Measurements from ENCODE around the gene MRPL48. TPM values are rescaled to one million over a fixed set of nuclear protein-coding genes. Genes with fewer than 3 reads are reported as not detected.

The MRPL48 gene
- total RNA-seq (10 to 100 TPM; 23.8 to 35.2 (median 24.7) TPM), polyA plus RNA-seq (10 to 100 TPM; 26.4 to 31.9 (median 31.5) TPM)
- long read RNA-seq, donor 1, transcript MRPL48-201 (8 exons, 1,536 nt), result major isoform, 6 of 11 reads
- long read RNA-seq, donor 1, partial matches to known transcripts, result 1 of 11 reads
- long read RNA-seq, donor 1, other reads (novel, unspliced or antisense), result 4 of 11 reads
- long read RNA-seq, donor 2, transcript MRPL48-201 (8 exons, 1,536 nt), result major isoform, 13 of 18 reads
- long read RNA-seq, donor 2, partial matches to known transcripts, result 0 of 18 reads
- long read RNA-seq, donor 2, other reads (novel, unspliced or antisense), result 3 of 18 reads

DNA sequence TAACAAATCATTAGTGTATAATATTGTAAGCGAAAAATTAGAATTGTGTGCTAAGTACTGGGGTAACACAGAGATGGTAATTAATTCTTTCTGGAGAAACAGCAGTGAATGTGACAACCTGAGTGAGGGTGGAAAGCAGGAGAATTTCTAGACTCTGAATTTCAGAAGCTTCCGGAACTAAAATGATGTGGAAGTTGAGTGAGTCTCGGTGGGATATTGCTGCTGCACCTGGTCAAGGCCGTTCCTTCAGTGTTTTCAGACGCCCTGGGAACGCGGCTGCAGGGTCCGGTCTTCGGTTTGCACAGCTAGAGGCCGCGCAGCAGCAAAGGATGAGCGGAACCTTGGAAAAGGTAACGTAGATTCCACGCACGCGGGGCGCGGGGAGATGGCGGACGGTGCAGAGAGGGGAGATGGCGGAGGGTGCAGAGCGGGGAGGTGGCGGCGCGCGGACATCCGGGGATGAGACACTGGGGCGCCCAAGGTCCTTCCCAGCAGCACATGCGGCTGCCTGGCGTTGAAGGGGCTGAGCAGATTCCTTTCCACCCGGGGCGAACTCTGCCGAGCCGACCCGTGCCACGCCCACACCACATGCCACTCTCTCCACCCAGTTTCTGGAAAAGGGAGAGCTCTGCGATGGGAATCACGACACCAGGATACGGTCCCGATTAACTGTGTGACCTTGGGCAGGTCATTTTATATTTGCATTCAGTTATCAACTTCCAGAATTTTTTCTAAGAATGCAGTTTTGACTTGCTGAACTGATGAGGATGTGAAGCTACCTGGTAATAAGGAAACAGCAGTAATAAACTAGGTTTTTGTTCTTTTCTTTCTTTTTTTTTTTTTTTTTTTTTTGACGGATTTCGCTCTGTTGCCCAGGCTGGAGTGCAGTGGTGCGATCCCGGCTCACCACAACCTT, at the start of gene MRPL48:
TSS of gene MRPL48 (plus strand) at position 232 of the 916 bp plus-strand sequence. CDS start at position 330, 98 bp downstream.
- peak within 1 kb of the TSS; percentile 90 for H3K4me3 ChIP-seq
- H3K9me3 ChIP-seq, result no peaks in the 10 kb centered on the region
- ATAC-seq (peak; percentile 97 to 99 (median 98)), DNase-seq (peak; percentile 93 to 97)
- intact Hi-C loops (cut with DNase I), result no loop called here
- peak within 1 kb of the TSS; percentile 95 for H3K27ac ChIP-seq
- H3K36me3 ChIP-seq (ENCODE audit: insufficient read depth in 1 of 2, low read depth in 1 of 2), result peaks cover 0 to 8% of the 10 kb centered on the region in 2 donors
- 3 to 4% (median 3%) methylated on average over 40 to 44 of the region's 44 CpGs for WGBS, 3 donors
- no peak for TF ChIP-seq CTCF (IDR thresholded peaks at IDR 0.05)
- no peaks in the 10 kb centered on the region for H3K27me3 ChIP-seq (ENCODE audit: insufficient read depth in 3 of 3, low read length in 2 of 3)
- H3K4me1 ChIP-seq, result peaks cover 11% of the 10 kb centered on the region

DNA sequence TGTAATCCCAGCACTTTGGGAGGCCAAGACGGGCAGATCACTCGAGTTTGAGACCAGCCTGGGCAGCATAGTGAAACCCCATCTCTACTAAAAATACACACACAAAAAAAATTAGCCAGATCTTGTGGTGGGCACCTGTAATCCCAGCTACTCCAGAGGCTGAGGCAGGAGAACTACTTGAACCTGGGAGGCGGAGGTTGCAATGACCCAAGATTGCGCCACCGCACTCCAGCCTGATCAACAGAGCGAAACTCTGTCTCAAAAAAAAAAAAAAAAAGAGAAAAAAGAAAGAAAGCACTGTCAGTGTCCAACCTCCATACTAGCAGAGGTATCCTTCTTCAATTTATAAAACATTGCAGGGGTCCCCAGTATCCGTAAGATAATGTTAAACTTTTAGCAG, 44.6 kb upstream of the MRPL48 start:
- Histone ChIP-seq H3K27me3 (ENCODE audit: insufficient read depth in 3 of 3, low read length in 2 of 3) (no peaks in the 10 kb centered on the region), H3K9me3 (no peaks in the 10 kb centered on the region), H3K4me3 (no peak overlapping the region), H3K4me1 (peaks cover 18% of the 10 kb centered on the region), H3K36me3 (ENCODE audit: insufficient read depth in 1 of 2, low read depth in 1 of 2) (no peaks in the 10 kb centered on the region), H3K27ac (no peak overlapping the region)
- ATAC-seq (no peak), DNase-seq (no peak)
- WGBS, 3 donors, result 85 to 97% (median 88%) methylated on average over 7 of the region's 7 CpGs
- no peak for TF ChIP-seq CTCF (IDR thresholded peaks at IDR 0.05)
- intact Hi-C loops (cut with DNase I), result no loop called here

DNA sequence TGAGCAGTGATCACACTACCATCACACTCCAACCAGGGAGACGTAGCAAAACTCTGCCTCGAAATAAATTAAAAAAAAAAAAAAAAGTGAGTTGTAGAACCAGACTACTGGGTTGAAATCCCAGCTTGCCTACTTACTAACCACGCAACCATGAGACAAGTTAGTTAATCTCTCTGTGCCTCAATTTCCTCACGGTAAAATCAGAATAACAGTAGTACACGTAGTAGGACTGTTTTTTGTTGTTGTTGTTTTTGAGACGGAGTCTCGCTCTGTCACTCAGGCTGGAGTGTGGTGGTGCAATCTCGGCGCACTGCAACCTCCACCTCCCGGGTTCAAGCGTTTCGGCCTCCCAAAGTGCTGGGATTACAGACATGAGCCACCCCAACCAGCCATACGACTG, 41.0 kb upstream of the MRPL48 start:
- Histone ChIP-seq H3K27me3 (ENCODE audit: insufficient read depth in 3 of 3, low read length in 2 of 3) (no peaks in the 10 kb centered on the region), H3K4me1 (peaks cover 13% of the 10 kb centered on the region), H3K4me3 (no peak overlapping the region), H3K9me3 (no peaks in the 10 kb centered on the region), H3K36me3 (ENCODE audit: insufficient read depth in 1 of 2, low read depth in 1 of 2) (no peaks in the 10 kb centered on the region), H3K27ac (no peak overlapping the region)
- ATAC-seq, result no peak
- no peak for TF ChIP-seq CTCF (IDR thresholded peaks at IDR 0.05)
- no peak for DNase-seq
- WGBS, 3 donors, result 95 to 96% (median 95%) methylated on average over 13 of the region's 13 CpGs
- intact Hi-C loops (cut with DNase I), result no loop called here

DNA sequence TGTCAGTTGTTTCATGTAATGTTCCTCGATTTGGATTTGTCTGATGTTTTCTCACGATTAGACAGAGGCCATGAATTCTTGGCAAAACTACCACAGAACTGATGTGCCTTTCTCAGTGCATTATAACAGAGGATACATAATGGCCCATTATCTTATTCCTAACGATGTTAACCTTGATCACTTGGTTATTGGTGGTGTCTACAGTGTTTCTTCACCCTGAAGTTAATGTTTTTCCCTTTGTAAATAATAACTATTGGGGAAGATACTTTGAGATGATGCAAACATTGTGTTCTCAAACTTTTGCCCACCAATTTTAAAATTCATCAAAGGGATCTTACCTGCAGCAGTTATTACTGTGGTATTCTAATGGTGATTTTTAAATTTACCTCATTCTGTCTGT, 39.9 kb upstream of the MRPL48 start:
- no peak for DNase-seq

More for the DNA sequence above, 39.9 kb upstream of the MRPL48 start:
- TF ChIP-seq CTCF (IDR thresholded peaks at IDR 0.05), result no peak
- Histone ChIP-seq H3K27me3 (ENCODE audit: insufficient read depth in 3 of 3, low read length in 2 of 3) (no peaks in the 10 kb centered on the region), H3K36me3 (ENCODE audit: insufficient read depth in 1 of 2, low read depth in 1 of 2) (no peaks in the 10 kb centered on the region), H3K9me3 (no peaks in the 10 kb centered on the region), H3K27ac (no peak overlapping the region), H3K4me3 (no peak overlapping the region), H3K4me1 (peaks cover 23% of the 10 kb centered on the region)
- no peak for ATAC-seq
- intact Hi-C loops (cut with DNase I), result no loop called here
- WGBS, 3 donors, result 27 to 43% (median 29%) methylated on average over 3 of the region's 3 CpGs
